Neuron (in vitro differentiated cells): ENCODE results near the gene GRIK1.

ENCODE experiments used
- H2AFZ ChIP-seq: one replicate; pipeline ENCODE4 v1.6.1; 2013; ENCODE audit warnings: low read depth, mild to moderate bottlenecking, inconsistent platforms, low read length, moderate library complexity
- H3K27me3 ChIP-seq: one replicate; pipeline ENCODE4 v1.6.1; 2013; ENCODE audit warnings: low read length; ENCODE audit not compliant: insufficient read depth
- H3K36me3 ChIP-seq: one replicate; pipeline ENCODE4 v1.6.1; 2013; ENCODE audit warnings: low read length; ENCODE audit not compliant: insufficient read depth
- H3K4me1 ChIP-seq: one replicate; pipeline ENCODE4 v1.6.1; 2013; ENCODE audit warnings: low read length; ENCODE audit not compliant: insufficient read depth
- H3K4me3 ChIP-seq: 2 replicates; pipeline ENCODE4 v1.5.1; 2013; ENCODE audit warnings: mild to moderate bottlenecking, low read length, moderate library complexity
- H3K9me3 ChIP-seq: one replicate; pipeline ENCODE4 v1.6.1; 2013; ENCODE audit warnings: low read length

The GRIK1 gene

DNA sequence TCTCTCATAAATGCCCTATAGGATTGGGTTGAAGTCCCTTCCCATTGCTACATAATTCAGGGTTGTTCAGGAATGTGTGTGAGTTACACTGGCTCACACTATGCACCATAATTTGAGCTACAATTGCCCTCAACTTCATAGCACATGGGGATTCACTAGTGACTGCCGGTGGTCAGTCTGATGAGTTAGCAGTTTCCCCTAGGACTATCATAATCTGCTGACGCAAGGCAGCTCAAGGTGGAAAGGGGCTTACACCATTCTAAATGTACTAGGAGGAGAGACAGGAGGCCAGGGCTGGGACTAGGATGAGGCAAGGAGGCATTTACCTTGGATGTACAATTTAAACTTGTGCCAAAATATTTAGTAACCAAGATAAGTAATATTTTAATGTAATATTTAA, 224.7 kb downstream of the GRIK1 start:
- Histone ChIP-seq H3K4me3 (no peak overlapping the region), H3K9me3 (peaks cover 4% of the 10 kb centered on the region), H3K36me3 (no peaks in the 10 kb centered on the region), H3K4me1 (peaks cover 7% of the 10 kb centered on the region), H2AFZ (no peak overlapping the region), H3K27me3 (no peaks in the 10 kb centered on the region)

DNA sequence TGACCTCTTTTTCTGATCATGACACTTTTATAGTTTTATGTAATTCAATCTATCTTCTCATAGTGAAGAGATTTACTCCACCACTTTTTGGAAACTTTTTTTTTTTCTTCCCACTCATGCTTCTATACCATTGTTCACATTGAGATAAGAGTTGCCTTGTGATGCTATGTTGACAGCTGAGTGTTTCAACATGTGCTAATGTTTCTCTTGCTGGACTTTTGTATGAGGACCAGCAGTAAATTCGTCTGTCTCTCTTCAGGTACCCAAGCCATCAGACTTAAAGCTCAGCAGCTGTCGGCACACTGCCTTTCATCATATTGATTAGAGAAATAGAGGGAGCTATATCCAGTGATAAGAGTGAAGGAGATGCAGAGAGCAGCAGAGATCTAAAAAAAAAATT, 227.0 kb downstream of the GRIK1 start:
- Histone ChIP-seq H3K27me3 (no peaks in the 10 kb centered on the region), H3K36me3 (no peaks in the 10 kb centered on the region), H3K4me1 (no peaks in the 10 kb centered on the region), H2AFZ (no peak overlapping the region), H3K9me3 (peaks cover 4% of the 10 kb centered on the region), H3K4me3 (no peak overlapping the region)

DNA sequence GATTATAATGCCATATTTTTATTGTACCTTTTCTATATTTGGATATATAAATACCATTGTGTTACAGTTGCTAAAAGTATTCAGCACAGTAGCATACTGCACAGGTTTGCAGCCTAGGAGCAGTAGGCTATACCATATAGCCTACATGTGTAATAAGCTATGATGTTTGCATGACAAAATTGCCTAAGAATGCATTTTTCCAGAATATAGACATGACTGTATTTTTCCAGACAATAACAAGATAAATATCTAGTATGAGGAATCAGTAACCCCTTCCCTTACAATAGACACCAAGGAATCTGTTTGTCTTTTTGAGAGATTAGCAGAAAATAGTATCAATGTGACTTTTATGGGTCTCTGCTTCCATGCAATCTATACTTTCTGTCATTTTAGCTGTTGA, 228.6 kb downstream of the GRIK1 start:
- H3K4me3 ChIP-seq: no peak overlapping the region
- no peaks in the 10 kb centered on the region for H3K36me3 ChIP-seq
- no peaks in the 10 kb centered on the region for H3K4me1 ChIP-seq
- no peak overlapping the region for H2AFZ ChIP-seq
- H3K27me3 ChIP-seq: no peaks in the 10 kb centered on the region
- no peaks in the 10 kb centered on the region for H3K9me3 ChIP-seq

DNA sequence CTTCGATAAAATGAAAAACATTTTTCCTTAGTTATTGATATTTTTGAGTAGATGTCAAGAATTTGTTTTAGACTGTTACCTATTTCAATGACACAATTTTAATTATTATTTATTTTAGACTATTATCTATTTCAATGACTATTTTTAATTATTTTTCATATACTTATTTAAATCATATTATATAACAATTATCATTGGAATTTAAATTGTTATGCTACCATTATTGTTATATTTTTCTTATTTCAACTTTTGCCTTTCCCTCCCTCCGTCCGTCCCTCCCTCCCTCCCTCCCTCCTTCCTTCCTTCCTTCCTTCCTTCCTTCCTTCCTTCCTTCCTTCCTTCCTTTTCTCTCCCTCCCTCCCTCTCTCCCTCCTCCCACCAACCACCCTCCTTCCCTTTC, 229.3 kb downstream of the GRIK1 start:
- H3K4me1 ChIP-seq: no peaks in the 10 kb centered on the region
- no peaks in the 10 kb centered on the region for H3K9me3 ChIP-seq
- H3K27me3 ChIP-seq: no peaks in the 10 kb centered on the region
- no peak overlapping the region for H3K4me3 ChIP-seq
- H3K36me3 ChIP-seq: no peaks in the 10 kb centered on the region
- no peak overlapping the region for H2AFZ ChIP-seq

DNA sequence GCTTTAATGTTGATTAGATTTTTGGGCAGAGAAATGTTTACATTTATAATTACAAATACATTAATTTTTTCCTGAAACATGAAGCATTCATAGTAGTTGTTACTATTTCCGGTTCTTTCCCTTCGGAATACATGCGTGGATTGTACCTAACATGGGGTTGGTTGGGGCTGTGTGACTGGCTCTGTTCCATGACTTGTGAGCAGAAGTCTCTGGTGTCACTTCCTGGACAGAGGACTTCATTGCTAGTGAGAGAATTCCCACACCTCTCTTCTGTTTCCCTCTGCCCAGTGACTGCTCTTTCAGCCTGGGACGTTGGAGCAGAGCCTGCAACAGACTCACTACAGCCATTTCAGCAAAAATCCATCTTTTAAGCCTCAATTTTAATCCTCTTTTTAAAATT, 231.4 kb downstream of the GRIK1 start:
- Histone ChIP-seq H3K9me3 (no peaks in the 10 kb centered on the region), H3K27me3 (no peaks in the 10 kb centered on the region), H3K36me3 (no peaks in the 10 kb centered on the region), H3K4me3 (no peak overlapping the region), H3K4me1 (no peaks in the 10 kb centered on the region), H2AFZ (no peak overlapping the region)

DNA sequence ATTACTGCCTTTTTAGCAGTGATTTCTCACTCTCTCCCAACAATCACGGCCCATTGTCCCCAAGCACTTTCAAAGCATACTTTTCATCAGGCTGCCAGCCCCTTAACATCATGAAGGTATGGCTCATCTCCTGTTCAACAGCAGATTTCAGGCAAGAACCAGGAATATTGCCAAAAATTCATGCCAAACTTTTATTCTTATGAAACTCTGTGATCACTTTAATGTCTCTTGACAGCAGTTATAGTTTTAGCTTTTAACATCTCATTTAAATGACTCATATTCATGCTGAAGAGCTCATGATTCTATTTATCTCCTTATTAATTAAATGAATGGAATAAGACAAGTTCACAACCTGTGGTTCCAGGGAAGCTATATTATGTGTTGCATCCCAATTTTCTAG, 235.1 kb downstream of the GRIK1 start:
- no peak overlapping the region for H2AFZ ChIP-seq
- no peaks in the 10 kb centered on the region for H3K9me3 ChIP-seq
- no peak overlapping the region for H3K4me3 ChIP-seq
- H3K36me3 ChIP-seq: no peaks in the 10 kb centered on the region
- H3K27me3 ChIP-seq: no peaks in the 10 kb centered on the region
- H3K4me1 ChIP-seq: no peaks in the 10 kb centered on the region

DNA sequence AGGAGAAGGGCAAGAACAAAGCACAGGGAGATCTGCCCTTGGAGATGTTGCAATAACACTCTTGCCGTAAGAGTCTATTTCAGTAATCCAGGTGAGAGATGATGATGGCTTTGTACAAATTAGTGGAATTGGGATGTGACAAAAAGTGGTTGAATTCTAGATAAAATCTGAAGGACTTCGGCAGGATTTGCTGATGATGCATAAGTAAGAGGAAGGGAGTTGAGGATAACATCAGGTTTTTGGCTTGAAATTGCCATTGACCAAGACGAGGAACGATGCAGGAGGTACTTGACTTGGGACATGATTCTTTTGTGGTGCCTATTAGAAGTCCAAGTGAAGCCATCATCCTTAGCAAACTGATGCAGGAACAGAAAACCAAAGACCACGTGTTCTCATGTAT, 238.1 kb downstream of the GRIK1 start:
- H3K36me3 ChIP-seq: no peaks in the 10 kb centered on the region
- no peaks in the 10 kb centered on the region for H3K9me3 ChIP-seq
- H3K27me3 ChIP-seq: no peaks in the 10 kb centered on the region

DNA sequence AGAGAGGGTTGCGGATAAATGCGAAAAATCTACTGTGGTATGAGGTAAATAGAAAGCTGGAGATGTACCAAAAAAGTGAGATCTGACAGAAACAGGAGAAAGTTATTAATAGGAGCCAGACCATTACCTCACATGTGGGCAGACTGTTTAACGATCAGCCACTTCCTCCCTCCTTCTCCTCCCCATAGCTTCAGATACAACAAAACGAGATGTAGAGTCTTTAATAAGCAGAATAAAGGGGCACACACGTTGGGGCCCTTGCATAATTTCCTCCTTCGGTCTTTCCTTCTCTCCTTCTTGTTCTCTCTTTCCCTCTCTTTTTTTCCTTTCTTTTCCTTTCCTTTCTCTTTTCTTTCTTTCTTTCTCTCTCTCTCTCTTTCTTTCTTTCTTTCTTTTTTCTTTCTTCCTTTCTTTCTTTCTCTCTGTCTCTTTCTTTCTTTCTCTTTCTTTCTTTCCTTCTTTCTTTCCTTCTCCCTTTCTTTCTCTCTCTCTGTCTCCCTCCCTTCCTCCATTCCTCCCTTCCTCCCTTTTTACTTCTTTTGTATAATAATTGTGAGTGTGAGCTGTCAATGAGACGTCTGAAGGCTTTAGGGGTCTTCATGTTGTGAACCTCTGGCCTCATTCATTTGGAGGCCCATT, 242.1 kb downstream of the GRIK1 start:
- no peak overlapping the region for H3K4me3 ChIP-seq
- H2AFZ ChIP-seq: no peak overlapping the region
- no peaks in the 10 kb centered on the region for H3K4me1 ChIP-seq
- H3K36me3 ChIP-seq: no peaks in the 10 kb centered on the region
- H3K9me3 ChIP-seq: no peaks in the 10 kb centered on the region
- no peaks in the 10 kb centered on the region for H3K27me3 ChIP-seq

More for the DNA sequence above, 238.1 kb downstream of the GRIK1 start:
- H3K4me1 ChIP-seq: no peaks in the 10 kb centered on the region
- no peak overlapping the region for H3K4me3 ChIP-seq
- H2AFZ ChIP-seq: no peak overlapping the region

DNA sequence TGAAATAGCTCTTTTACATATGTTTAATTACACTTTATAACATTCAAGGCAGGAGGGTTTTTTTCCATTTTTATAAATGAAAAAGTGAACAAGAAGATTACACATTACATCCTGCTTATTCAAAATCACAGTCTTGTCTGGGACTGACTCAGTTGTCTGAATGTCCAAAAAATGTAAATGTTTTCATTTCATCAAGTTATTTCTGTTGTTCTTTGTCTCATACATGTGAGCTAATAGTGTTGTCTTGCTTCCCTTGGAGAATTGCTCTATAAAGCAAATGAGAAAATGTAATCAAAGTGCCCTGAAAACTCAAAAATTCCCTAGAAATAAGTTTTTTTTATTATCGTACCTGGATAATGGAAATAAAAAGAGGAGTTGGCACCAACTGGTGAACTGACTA, 242.9 kb downstream of the GRIK1 start:
- H3K9me3 ChIP-seq: no peaks in the 10 kb centered on the region
- H3K27me3 ChIP-seq: no peaks in the 10 kb centered on the region
- H3K4me1 ChIP-seq: no peaks in the 10 kb centered on the region
- H2AFZ ChIP-seq: no peak overlapping the region
- no peak overlapping the region for H3K4me3 ChIP-seq
- no peaks in the 10 kb centered on the region for H3K36me3 ChIP-seq

DNA sequence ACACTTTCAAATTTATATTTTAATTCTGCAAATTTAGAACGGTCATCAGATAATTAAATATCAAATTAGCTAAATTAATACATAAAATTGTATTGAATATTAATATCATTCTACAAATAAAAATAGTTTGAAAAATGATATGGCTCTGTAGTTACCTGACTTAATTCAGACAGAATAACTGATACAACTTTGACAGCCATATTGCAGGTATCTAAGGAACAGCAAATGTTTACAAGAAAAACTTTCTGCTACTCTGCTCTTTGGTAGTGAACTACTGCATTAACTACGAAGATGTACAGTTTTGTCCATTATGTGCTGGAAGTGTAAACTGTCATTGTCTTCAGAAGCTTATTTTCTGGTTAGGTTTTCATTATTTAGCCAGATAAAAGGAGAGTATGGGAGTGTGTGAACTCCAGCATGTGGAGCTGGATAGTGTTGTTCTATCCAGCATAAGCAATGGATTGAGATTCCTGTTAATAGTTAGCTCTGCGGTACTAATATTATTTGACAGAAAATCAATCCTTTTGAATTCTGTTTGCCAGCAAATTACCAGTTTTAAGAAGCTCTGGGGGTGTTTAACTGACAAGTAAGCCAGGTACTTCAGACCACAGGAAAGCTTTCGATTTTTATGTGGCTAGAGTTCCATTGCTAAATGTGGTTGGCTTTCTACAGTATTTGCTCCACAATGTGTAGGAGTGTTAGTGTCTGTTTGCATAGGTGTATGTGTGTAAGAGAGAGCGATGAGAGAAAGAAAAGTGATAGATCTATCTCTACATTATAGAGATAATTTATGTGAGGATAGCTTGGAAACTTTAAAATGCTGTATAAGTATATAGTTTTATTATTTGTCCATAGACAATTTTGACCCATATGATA, 247.9 kb downstream of the GRIK1 start:
- Histone ChIP-seq H3K9me3 (no peaks in the 10 kb centered on the region), H3K36me3 (no peaks in the 10 kb centered on the region), H3K4me1 (no peaks in the 10 kb centered on the region), H3K27me3 (no peaks in the 10 kb centered on the region), H3K4me3 (no peak overlapping the region), H2AFZ (no peak overlapping the region)

DNA sequence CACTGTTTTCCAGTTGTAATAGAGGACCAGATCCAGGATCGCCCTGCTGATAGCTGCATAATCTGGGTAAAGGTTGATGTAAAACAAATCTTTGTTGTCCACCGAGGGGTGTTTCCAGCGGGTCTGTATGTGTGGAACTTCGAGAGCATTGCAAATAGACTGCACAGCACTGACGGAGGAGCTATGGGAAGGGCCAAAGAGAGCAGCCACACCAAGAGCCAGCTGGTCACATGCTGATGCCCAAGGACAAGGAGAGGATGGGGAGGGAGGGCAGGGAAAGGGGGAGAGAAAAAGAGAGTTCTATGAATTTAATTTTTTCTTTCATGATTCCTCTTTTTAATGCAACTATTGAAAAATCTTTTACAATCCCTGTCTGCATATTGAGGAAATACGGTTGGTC, 250.0 kb downstream of the GRIK1 start:
- Histone ChIP-seq H2AFZ (no peak overlapping the region), H3K36me3 (no peaks in the 10 kb centered on the region), H3K4me1 (no peaks in the 10 kb centered on the region), H3K4me3 (no peak overlapping the region), H3K27me3 (no peaks in the 10 kb centered on the region), H3K9me3 (no peaks in the 10 kb centered on the region)

DNA sequence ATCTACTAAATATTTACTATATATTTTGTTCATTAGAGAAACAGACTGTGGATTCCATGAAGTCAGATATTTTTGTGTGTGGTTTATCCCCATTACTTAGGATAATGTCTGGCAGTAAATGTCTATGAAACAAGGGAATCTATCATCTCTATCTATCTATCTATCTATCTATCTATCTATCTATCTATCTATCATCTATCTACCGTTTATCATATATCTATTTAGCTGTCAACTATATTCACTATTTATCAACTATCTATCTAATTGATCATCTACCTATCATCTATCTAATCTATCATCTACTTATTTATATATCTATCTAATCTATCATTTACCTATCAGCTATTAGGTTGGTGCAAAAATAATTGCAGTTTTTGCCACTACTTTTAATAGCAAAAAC, 255.7 kb downstream of the GRIK1 start:
- no peaks in the 10 kb centered on the region for H3K36me3 ChIP-seq
- no peak overlapping the region for H2AFZ ChIP-seq
- no peaks in the 10 kb centered on the region for H3K27me3 ChIP-seq
- peaks cover 2% of the 10 kb centered on the region for H3K9me3 ChIP-seq
- H3K4me1 ChIP-seq: no peaks in the 10 kb centered on the region
- H3K4me3 ChIP-seq: no peak overlapping the region

DNA sequence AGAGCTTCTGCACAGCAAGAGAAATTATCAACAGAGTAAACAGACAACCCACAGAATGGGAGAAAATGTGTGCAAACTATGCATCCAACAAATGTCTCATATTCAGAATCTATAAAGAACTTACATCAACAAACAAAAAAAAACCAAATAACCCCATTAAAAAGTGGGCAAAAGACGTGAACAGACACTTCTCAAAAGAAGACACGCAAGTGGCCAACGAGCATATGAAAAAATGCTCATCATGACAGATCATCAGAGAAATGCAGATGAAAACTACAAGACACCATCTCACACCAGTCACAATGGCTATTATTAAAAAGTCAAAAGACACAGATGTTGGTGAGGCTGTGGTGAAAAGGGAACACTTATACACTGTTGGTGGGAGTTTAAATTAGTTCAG, 257.0 kb downstream of the GRIK1 start:
- peaks cover 2% of the 10 kb centered on the region for H3K9me3 ChIP-seq
- no peaks in the 10 kb centered on the region for H3K36me3 ChIP-seq
- no peaks in the 10 kb centered on the region for H3K4me1 ChIP-seq
- no peaks in the 10 kb centered on the region for H3K27me3 ChIP-seq
- no peak overlapping the region for H3K4me3 ChIP-seq
- no peak overlapping the region for H2AFZ ChIP-seq
